Epidermal melanocyte (primary cell): ENCODE measurements around the gene GRAMD1B.

ENCODE experiments used
- DNase-seq: peaks from one replicate; pipeline ENCODE4 v3.0.0; 2011; ENCODE audit warnings: low spot score; ENCODE audit not compliant: insufficient read length

Gene GRAMD1B

DNA sequence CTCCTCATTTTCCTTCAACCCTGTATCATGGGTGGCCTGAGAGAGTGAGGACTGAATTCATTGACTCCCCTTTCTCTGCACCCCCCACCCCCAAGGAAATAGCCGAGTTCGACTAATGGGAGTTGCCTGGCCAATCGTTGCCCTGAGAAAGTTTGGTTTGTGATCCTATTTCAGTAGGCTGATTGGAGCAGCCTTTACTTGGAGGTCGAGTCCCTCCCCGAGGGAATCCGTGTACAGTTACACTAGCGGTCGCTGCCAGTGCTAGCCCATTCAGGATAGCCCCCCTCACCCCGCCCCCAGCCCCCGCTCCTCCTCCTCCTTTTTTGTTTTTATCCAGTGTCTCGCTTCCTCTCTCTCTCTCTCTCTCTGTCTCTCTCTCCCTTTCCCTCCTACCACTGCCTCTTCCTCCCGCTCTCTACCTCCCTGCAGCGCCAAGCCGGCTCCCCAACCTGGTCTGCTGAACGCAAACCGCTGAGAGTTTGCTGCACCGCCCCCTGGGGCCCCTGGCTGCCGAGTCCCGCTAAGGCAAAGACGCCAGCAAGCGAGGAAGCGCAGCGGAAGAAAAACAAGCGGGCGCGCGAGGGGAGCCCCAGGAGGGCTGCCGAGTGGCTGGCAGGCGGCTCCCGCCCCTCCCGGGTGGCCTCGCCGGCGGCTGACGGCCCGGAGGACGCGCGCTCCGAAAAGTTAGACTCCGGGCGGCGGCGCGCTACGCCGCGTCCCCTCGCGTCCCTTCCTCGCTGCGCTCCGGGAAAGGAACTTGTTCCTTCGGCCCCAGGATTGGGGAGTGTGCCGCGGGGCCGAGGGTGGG is at the start of gene GRAMD1B:
Gene GRAMD1B, plus strand, starts transcription at position 357 of the 808 bp plus-strand sequence. CDS start 524 bp downstream, outside the sequence.
- no peak for DNase-seq

DNA sequence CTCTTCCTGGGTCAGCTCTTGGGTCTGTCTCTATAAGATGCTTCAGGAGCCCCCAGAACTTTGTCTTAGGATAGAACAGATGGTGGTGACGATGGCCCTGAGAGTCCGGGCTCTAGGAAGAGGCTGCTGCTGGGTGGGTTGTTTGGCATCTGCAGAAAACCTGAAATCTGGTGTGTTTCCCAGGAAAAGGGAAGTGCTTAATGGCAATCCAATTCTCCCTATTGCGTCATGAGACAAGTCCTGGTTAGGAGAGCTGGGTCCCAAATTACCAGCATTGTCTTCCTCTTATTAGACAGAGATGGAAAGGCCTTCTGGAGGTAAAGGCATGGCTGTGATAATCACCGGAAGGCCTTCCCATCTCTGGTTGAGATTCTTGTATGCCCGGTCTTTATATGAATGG is 48.9 kb upstream of the GRAMD1B start:
- no peak for DNase-seq

DNA sequence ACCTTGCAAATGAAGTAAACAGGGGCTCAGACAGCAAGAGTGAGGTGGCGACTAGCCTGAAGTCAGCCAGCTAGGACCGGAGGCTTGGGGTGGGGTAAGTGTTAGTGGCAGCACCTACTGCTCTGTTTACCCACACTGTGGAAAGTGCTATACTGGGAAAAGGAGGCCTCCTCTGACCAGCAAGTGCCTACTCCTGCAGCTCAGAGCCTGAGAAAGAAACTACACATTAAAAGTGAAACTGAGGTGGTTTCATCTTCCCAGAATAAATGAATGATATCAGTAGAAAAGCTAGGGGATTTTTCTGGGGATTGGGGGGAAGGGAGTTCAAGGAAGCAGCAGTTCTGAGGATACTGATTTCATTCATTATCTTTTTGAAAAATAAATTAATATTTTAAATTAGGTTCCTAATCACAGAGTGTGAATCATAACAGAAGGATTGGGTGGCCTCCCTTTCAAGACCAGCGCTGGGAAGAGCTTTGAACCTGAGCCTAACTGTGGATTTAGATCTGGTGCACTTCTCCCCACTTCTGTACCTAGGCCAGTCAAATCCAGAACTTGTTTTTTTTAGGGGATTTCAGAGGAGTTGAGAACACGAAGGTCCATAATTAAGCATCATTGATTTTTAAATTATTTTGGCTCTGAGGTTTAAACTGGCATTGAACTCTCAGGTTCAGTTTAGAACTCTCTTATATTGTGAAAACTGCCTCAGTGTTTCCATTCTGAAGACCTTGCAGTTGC is 48.1 kb upstream of the GRAMD1B start:
- no peak for DNase-seq

DNA sequence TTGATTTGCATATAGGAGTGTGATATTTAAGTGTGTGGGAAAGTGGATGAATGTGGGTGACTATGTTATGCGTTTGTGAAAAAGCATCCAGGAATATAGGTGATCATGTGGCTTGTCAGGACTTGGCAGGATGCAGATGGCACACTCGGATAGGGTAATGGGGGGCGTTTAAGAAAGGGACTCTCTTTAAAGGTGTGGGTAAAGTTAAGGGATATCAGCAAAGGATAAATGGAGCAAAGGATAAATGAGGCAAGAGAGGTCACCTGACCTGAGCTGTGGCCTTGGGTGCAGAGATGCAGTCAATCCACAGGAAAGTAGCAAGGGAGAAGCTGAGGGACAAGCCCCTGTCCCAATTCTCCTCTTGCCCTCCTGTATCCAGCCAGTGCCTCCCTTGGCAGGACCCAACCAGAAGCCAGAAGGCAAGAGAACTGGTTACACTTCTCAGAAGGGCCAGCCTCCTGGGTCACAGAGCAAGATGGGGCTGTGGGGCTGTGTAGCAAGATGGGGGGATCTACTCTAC is 47.5 kb upstream of the GRAMD1B start:
- no peak for DNase-seq

DNA sequence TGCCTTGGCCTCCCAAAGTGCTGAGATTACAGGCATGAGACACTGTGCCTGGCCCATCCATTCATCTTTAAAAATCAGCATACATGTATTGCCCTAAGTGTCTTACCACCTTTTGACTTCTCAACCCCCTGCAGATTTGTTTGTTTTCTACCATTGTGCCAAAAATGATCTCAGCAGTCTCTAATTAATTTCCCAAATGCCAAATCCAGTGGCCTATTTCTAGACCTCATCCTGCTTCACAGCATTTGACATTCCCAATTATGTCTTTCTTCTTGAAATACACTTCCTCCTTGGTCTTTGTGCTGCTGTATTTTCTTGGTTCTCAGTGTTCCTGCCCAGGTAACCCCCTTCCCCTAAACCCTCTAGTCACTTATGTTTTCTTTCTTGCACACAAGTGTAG is 46.0 kb upstream of the GRAMD1B start:
- DNase-seq = no peak

DNA sequence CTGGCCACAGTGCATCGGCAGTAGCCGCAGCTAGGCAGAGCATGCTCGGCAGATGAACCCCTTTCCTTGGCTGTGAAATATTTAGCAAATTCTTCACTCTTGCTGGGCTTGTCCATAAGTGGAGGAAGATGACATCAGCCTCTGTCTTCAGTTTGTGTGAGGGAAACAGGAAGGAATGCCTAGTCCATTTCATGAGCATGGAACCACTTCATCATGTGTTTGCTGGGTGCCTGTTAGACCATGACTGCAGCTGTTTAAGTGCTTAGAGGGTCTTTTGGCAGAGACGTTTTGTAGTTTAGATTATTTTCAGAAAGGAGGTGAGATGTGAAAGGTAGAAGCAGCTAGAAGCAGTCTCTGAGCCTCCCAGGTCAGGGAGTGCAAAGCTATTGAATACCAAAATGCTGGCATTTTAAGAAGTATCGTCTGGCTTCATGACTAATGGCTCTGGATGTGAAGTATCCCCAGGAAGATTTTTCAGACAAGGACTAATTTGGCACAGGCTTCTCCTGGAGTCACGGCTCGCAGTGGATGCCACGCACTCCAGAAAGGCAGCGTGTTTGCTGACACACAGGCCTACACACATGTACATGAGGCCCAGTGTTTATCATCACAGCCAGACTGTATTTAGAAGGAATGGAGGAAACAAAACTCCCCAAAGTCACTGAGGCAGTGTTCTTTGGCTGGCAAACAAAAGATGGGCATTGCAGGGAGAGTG is 43.1 kb upstream of the GRAMD1B start:
- DNase-seq = no peak

DNA sequence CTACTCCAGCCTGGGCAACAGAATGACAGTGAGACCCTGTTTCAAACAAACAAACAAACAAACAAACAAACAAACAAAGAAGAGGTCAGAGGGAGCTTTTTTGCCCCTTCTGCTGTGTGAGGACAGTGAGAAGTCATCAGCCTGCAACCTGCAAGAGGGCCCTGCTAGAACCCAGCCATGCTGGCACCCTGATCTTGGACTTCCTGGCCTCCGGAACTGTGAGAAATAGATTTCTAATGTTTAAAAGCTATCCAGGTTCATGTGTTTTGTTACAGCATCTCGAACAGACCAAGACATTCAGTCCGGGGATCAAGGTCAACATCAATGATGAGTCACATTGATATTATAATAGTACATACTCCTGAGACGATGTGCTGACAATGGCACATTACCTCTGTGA is 41.4 kb upstream of the GRAMD1B start:
- DNase-seq = no peak

DNA sequence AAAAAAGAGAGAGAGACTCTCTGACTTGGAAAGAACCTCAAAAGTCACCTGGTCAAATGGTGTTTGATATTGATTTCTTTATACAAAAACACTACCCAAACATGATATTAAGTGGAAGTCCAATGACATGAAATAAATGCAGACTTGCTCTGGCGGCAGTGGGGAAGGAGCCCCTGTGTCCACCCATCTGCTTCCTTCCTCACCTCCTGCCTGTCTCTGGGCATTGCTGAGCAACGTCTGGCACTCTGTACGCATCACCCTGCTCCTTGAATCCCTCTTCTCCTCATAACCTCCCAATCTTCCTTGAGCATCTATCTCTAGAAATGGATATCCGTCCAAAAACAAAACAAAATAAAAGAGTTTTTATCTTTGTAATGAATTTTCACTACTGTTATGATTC is 39.9 kb upstream of the GRAMD1B start:
- DNase-seq = no peak

DNA sequence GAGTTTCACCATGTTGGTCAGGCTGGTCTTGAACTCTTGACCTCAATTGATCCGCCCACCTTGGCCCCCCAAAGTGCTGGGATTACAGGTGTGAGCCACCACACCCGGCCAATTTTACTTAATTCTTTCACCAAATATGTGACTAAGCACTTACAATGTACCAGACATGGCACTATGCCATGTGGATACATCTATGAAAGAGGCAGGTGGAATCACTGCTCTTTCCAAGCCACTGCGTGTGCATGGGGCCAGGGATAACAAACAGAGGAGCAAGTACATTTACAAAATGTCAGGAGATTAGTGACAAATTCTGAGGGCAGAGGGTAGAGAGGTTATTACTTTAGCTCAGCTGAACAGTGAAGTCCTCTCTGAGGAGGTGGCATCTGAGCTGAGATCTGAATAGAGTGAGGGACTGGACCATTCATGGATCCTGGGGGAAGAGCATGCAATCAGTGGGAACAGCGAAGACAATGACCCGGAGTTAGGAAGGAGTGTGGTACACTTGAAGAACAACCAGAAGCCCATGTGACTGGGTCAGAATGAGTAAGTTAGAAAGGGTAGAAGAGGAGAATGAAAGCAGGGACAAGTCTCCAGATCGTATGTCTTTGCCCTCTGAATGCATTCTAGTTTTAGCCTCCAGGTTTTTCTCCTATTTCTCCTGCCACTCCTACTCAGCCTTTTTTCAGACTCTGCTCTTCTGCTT is 38.3 kb upstream of the GRAMD1B start:
- DNase-seq = no peak

DNA sequence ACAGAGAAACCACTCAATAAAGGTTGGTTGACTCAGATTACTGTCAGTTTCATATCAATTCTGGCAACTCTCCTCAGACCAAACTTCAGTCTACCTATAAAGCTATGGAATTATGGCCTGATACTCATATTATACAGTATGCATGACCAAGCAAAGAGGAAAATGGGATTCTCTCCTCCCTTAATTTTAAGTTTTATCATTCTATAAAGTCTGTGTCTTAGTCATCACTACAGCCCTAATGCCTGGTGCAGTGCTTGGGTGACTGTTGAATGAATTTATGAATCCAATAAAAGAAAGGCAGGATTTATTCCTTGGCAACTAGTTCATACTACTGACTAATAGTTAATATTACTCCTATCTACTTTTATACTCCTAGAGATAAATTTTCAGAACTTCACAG is 37.6 kb upstream of the GRAMD1B start:
- DNase-seq = no peak

DNA sequence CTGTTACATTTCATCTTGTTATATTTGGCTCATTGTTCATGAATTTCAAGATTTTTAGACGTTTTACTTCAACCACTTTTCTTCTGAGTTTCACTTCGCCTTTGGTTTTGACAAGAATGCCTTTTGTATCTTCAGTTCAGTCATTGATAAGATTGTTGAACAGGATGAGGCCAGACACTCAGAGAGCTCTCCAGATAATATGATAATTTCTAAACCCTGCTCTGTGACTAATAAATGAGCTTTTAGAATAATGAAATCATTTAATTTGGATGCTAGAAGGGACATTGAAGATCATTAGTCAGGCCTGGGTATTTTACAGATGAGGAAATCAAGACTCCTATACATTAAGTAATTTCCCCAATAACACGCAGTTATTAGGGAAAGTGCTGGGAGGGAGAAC is 37.2 kb upstream of the GRAMD1B start:
- DNase-seq = no peak

DNA sequence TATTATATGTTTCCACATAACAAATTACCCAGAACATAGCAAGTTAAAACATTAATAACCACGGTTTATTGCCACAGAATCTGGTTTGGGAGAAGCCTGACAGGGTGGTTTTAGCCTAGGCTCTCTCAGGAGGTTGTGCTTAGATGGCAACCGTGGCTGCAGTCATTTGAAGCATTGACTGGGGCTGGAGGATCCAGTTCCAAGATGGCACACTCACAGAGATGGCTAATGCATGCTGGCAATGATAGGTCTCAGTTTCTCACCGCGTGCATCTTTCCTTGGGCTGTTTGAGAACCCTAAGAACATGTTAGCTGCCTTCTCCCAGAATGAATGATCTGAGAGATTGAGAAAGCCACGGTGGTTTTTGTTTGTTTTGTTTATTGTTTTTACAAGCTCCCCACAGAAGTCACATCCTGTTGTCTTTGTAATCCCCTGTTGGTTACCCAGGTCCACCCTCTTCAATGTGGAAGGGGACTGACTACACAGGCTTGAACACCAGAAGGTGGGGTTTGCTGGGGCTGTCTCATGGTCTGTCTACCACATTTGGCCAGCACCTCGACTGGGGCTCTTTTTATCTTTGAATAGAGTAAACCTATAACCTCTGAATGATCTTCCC is 36.6 kb upstream of the GRAMD1B start:
- DNase-seq = no peak

DNA sequence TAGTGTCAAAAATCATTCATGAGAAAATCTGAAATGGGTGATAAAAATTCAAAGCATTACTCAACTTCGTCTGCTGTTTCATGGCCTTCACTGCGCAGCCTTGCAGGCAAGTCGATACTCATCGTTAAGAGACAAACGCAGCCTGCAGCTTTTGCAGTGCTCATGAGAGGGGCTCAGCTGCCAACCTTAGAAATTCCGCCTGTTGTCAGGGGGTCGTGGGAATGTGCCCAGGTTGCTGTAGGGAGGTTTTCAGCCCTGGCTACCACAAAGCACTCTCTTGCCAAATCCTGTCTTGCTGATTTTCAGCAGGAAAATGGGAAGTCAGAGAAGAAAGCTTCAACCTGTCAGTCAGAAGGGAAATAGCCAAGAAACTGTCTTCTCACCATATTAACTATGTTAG is 25.4 kb upstream of the GRAMD1B start:
- no peak for DNase-seq

DNA sequence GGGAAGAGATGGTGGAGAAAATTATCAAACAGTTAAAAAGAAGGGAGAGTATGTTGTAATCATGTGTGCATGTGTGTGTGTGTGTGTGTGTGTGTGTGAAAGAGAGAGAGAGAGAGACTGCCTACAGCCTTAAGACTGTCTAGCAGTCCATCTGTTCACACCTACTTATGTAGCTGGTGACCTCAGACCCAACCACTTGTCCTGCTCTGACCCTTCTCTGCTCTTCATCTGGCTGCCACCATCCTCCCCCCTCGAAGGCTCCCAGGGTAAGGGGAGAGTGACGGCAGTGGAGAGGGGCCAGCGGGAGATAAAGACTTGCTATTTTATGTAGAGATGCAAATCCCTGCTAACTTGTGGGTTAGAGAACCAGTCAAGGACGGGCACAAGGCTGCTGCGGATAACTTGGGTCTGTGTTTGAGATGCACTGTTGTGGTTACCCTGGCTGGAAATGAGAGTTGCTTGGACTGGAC is 24.9 kb upstream of the GRAMD1B start:
- no peak for DNase-seq

DNA sequence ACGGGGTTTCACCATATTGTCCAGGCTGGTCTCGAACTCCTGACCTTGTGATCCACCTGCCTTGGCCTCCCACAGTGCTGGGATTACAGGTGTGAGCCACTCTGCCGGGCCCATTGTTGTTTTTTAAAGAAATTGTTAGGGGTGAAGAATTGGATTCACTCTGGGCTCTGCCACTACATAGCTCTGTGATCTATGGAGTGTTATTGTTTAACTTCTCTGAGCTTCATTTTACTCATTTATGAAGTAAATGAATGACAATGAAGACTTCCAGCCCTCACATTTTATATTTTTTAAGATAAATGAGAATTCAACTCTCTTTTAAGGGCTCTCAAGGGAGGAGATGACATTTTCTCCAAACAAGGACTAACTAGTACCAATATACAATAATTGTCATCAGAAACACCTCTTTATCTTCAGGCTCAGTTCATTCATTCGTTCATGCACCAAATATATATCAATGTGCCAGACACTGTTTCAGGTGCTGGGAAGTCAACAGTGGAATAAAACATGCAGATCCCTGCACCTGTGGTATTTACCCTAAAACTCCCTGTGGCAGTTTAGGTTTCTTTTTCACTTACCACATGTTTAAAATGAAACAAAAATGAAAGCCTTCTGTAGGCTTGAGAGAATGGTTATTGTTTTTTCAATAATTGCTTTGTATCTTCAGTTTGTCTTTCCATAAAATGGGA is 23.5 kb upstream of the GRAMD1B start:
- no peak for DNase-seq

DNA sequence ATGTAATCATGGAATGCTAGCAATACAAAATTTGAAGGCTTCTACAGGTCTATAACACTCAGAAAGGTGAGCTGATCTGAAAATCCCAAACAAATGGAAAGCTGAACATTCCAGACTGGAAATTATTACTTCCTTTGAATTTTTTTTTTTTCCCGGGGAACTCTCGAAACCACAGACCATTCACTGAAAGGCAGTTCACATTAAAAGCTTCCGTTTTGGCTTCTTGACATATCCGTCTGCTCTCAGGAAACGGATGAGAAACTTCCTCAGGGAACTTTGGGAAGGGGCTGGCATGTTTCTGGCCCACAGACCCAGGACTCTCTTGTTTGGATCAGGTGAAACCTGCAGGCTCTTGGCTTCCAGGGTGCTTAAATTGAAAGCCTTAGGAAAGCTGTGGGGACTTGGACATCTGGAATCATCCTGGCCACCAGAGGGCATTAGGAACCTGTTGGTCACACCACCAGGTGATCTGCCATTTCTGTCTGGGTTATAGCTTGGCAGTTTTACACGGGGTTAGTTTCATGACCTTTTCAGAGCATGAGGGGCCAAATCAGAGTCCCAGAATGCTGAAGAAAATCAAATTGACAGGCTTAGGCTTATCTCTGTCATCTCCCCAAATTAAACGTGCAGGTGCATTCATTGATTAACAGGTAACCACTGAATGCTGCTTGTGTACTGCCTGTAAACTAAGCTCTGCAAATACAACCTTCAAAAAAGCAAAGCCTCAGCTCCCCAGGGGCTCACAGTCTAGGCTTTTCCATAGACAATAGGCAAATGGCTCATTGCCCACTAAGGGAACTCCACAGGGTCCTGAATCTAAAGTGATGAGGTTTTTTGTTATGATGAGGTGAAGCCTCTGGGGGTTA is 22.7 kb upstream of the GRAMD1B start:
- no peak for DNase-seq

DNA sequence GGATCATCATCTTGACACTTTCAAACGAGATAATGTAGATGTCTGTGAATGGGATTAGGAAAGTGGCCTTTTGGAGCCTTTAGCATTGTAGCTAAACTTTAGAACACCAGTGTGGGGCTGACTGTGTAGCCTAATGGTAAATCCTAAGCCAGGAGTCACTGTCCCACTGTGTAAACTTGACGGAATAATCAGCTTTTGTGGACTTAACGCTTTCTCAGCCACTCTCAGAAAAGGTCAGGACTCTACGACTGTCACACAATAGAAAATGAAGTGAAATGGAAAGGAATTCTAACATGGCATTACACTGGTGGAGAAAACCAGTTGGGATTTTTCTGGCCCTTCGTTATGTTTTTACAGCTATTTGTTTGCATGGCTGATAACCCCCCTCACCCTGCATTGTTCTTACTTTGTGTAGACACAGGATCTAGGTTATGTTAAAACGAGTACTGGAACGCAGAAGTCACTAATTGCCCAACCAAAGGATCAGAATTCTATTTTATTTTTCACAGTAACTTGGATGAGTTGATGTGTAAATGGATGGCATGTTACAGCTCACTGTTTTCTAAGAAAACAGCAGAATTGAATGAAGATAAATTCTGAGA is 22.0 kb upstream of the GRAMD1B start:
- no peak for DNase-seq

DNA sequence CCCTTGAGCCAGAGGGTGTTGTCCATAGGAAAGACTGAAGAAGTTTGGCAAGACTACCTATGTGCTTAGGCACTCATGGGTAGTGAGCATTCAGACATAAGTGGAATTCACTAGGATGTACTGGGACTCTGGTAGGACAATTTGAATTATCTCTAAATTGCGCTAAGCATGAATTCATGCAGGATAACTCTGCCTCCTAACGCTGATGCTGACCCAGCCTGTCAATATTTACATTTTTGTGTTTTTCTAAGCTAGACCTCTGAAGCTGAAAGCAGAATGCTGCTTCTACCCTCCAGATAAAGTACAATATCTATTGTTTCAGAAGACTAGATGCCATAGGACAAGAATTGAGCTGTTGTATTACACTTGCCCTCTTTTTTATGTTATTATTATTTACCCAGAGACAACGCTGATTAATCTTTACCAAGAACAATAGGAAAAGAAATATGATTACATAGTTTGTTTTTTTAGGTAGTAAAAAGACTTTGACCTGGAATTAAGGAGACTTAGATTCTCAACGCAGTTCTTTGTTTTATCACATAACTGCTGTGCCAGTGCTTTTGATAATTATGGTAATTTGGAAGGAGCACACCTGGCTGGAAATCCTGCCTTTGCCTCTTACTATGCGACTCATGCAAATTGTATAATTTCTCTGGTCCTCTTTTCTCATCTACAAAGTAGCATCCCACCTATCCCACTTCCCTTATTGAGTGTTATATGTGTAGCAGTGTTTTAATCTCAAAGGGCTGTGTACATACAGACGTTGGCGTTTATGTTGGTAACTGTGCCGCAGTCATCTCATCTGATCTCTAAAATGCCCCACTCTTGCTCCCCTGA is 21.2 kb upstream of the GRAMD1B start:
- no peak for DNase-seq
